H1 (cell line): ENCODE data around the gene CLEC4F. TPM values are rescaled to one million over a fixed set of nuclear protein-coding genes. Genes with fewer than 3 reads are reported as not detected.

Source experiments
- CTCF ChIA-PET: fragments of 300-600 bp; sonication (Branson Sonifier 250); formaldehyde crosslinking; loops from one replicate; lab custom pipeline; 2021; ENCODE audit not compliant: partially characterized antibody; lab: Charles Lee
- POLR2A ChIA-PET: fragments of 300-600 bp; sonication (Branson Sonifier 250); formaldehyde crosslinking; loops from one replicate; lab custom pipeline; 2021; ENCODE audit warnings: inconsistent platforms; ENCODE audit not compliant: partially characterized antibody; lab: Charles Lee
- DNase-seq, 2 experiments: peaks; one replicate each; pipeline versions ENCODE4 v3.0.0 to v3.0.0-alpha.2; 2010 to 2022; ENCODE audit warnings: low spot score in 2 of 2, low read depth in 1 of 2, mixed read lengths in 1 of 2
- FAIRE-seq: peaks from 2 replicates; lab custom pipeline; 2011; peaks lifted over from hg19 to GRCh38; lab: Jason Lieb, UNC
- H2AFZ ChIP-seq: 2 replicates; pipeline ENCODE4 v1.8.1; 2012; ENCODE audit warnings: low read length, inconsistent platforms
- H2AK5ac ChIP-seq: 2 replicates; pipeline ENCODE4 v1.6.1; 2013; ENCODE audit warnings: low read depth, low read length
- H2BK120ac ChIP-seq: replicated peaks from 2 replicates; pipeline ENCODE3; 2013; ENCODE audit warnings: low read depth, low read length, inconsistent platforms
- H2BK12ac ChIP-seq: 2 replicates; pipeline ENCODE4 v1.6.1; 2013; ENCODE audit warnings: low read depth, low read length
- H2BK15ac ChIP-seq: 2 replicates; pipeline ENCODE4 v1.6.1; 2013; ENCODE audit warnings: low read length
- H2BK20ac ChIP-seq: 2 replicates; pipeline ENCODE4 v1.6.1; 2013; ENCODE audit warnings: low read length
- H2BK5ac ChIP-seq: 2 replicates; pipeline ENCODE4 v1.6.1; 2013; ENCODE audit warnings: low read depth, low read length
- H3K14ac ChIP-seq: 2 replicates; pipeline ENCODE4 v1.6.1; 2013; ENCODE audit warnings: inconsistent platforms; ENCODE audit not compliant: insufficient read length
- H3K18ac ChIP-seq: 2 replicates; pipeline ENCODE4 v1.6.1; 2013; ENCODE audit warnings: low read length; ENCODE audit errors: extremely low read depth
- H3K23ac ChIP-seq: 2 replicates; pipeline ENCODE4 v1.6.1; 2013; ENCODE audit warnings: inconsistent platforms; ENCODE audit not compliant: insufficient read length
- H3K23me2 ChIP-seq: 2 replicates; pipeline ENCODE4 v1.6.1; 2013; ENCODE audit warnings: low read depth, low read length
- H3K27ac ChIP-seq: 2 replicates; pipeline ENCODE4 v1.6.1; 2011; ENCODE audit warnings: low read depth, low read length, inconsistent platforms
- H3K27me3 ChIP-seq, 4 experiments: replicated peaks in 1 of 4; 1 replicate in 1 of 4; 2 replicates in 3 of 4; pipeline versions ENCODE4 v1.6.1 to v1.8.1; 2011 to 2013; ENCODE audit warnings: low read length in 3 of 4, mild to moderate bottlenecking in 3 of 4, inconsistent platforms in 2 of 4, mixed read lengths in 2 of 4, moderate library complexity in 1 of 4; ENCODE audit not compliant: control insufficient read depth in 3 of 4, insufficient read depth in 3 of 4; ENCODE audit errors: extremely low read depth in 1 of 4
- H3K36me3 ChIP-seq, 4 experiments: 2 replicates each; pipeline versions ENCODE4 v1.6.1 to v1.8.1; 2011 to 2013; ENCODE audit warnings: mild to moderate bottlenecking in 4 of 4, low read length in 3 of 4, moderate library complexity in 2 of 4, control low read depth in 1 of 4, inconsistent platforms in 1 of 4; ENCODE audit not compliant: insufficient read depth in 4 of 4, control insufficient read depth in 2 of 4
- H3K4ac ChIP-seq: replicated peaks from 2 replicates; pipeline ENCODE3; 2013; ENCODE audit warnings: low read length, low read depth, mixed read lengths, inconsistent platforms; ENCODE audit not compliant: insufficient read length
- H3K4me1 ChIP-seq, 4 experiments: replicated peaks in 1 of 4; 1 replicate in 1 of 4; 2 replicates in 3 of 4; pipeline versions ENCODE4 v1.6.1 to v1.8.1; 2011 to 2013; ENCODE audit warnings: low read length in 3 of 4, inconsistent platforms in 2 of 4, mixed read lengths in 1 of 4; ENCODE audit not compliant: insufficient read depth in 4 of 4, control insufficient read depth in 3 of 4
- H3K4me2 ChIP-seq, 2 experiments: 2 replicates each; pipeline versions ENCODE4 v1.6.1 to v1.8.1; 2011 to 2013; ENCODE audit warnings: low read depth in 2 of 2, low read length in 2 of 2, control low read depth in 1 of 2, inconsistent platforms in 1 of 2, mild to moderate bottlenecking in 1 of 2; ENCODE audit not compliant: insufficient read depth in 1 of 2
- H3K4me3 ChIP-seq, 4 experiments: fragments of 200-600, 300-600 bp in 1 of 4; sonication (generic), shearing (Covaris generic), sonication (Bioruptor Twin) in 1 of 4; 2 replicates each; pipeline versions ENCODE4 v1.5.1 to v1.8.1; 2011 to 2016; ENCODE audit warnings: low read length in 4 of 4, low read depth in 3 of 4, control low read depth in 2 of 4, inconsistent platforms in 2 of 4, mild to moderate bottlenecking in 2 of 4, mixed read lengths in 1 of 4, moderate library complexity in 1 of 4; ENCODE audit not compliant: insufficient read depth in 2 of 4; ENCODE audit errors: extremely low read depth in 1 of 4
- H3K56ac ChIP-seq: replicated peaks from 2 replicates; pipeline ENCODE3; 2013; ENCODE audit warnings: low read depth, mild to moderate bottlenecking, mixed read lengths, low read length, inconsistent platforms; ENCODE audit not compliant: insufficient read length
- H3K79me1 ChIP-seq: 2 replicates; pipeline ENCODE4 v1.6.1; 2013; ENCODE audit warnings: low read depth, low read length, control low read depth
- H3K79me2 ChIP-seq, 2 experiments: 2 replicates each; pipeline versions ENCODE4 v1.6.1 to v1.8.1; 2012 to 2013; ENCODE audit warnings: low read length in 2 of 2, mild to moderate bottlenecking in 2 of 2, inconsistent platforms in 1 of 2; ENCODE audit not compliant: insufficient read depth in 2 of 2, control insufficient read depth in 1 of 2
- H3K9ac ChIP-seq, 4 experiments: replicated peaks in 1 of 4; 1 replicate in 1 of 4; 2 replicates in 3 of 4; pipeline versions ENCODE4 v1.6.1 to v1.8.1; 2011 to 2013; ENCODE audit warnings: low read depth in 3 of 4, low read length in 3 of 4, control low read depth in 2 of 4, mild to moderate bottlenecking in 2 of 4, moderate library complexity in 2 of 4, inconsistent platforms in 1 of 4; ENCODE audit errors: extremely low read depth in 1 of 4
- H3K9me3 ChIP-seq, 2 experiments: 2 replicates each; pipeline versions ENCODE4 v1.6.1 to v1.8.1; 2012 to 2013; ENCODE audit warnings: mild to moderate bottlenecking in 2 of 2, moderate library complexity in 2 of 2, control low read depth in 1 of 2, inconsistent platforms in 1 of 2, low read depth in 1 of 2, low read length in 1 of 2, mixed read lengths in 1 of 2; ENCODE audit not compliant: insufficient read depth in 2 of 2
- H4K20me1 ChIP-seq, 2 experiments: replicated peaks in 1 of 2; 2 replicates each; pipeline versions ENCODE3 to v1.8.1; 2011 to 2013; ENCODE audit warnings: inconsistent platforms in 2 of 2, low read length in 2 of 2, mild to moderate bottlenecking in 1 of 2; ENCODE audit not compliant: insufficient read depth in 2 of 2, control insufficient read depth in 1 of 2
- H4K5ac ChIP-seq: 2 replicates; pipeline ENCODE4 v1.6.1; 2013; ENCODE audit warnings: low read length, low read depth, mixed read lengths, inconsistent platforms; ENCODE audit not compliant: insufficient read length
- H4K8ac ChIP-seq: 2 replicates; pipeline ENCODE4 v1.8.0; 2013; ENCODE audit warnings: mild to moderate bottlenecking, moderate library complexity, low read length, inconsistent platforms; ENCODE audit not compliant: insufficient read depth; ENCODE audit errors: extremely low read depth
- H4K91ac ChIP-seq: replicated peaks from 2 replicates; pipeline ENCODE3; 2013; ENCODE audit warnings: low read length, mixed read lengths, inconsistent platforms; ENCODE audit not compliant: insufficient read length
- CREB1 ChIP-seq: IDR thresholded peaks from 2 replicates; pipeline ENCODE4 v1.6.1; 2012; ENCODE audit warnings: inconsistent platforms
- EP300 ChIP-seq, 2 experiments: IDR thresholded peaks; 1 replicate in 1 of 2; 2 replicates in 1 of 2; pipeline ENCODE4 v1.6.1; 2011 to 2012; ENCODE audit warnings: low read depth in 2 of 2, low read length in 2 of 2, mild to moderate bottlenecking in 2 of 2, borderline replicate concordance in 1 of 2, inconsistent platforms in 1 of 2, moderate library complexity in 1 of 2
- HDAC2 ChIP-seq, 2 experiments: fragments of 300-600 bp in 1 of 2; sonication (generic) in 1 of 2; IDR thresholded peaks; 2 replicates each; pipeline ENCODE4 v1.6.1; 2011 to 2012; ENCODE audit warnings: low read depth in 2 of 2, low read length in 2 of 2, mild to moderate bottlenecking in 2 of 2, moderate library complexity in 2 of 2, borderline replicate concordance in 1 of 2, inconsistent platforms in 1 of 2
- JUN ChIP-seq: IDR thresholded peaks from 2 replicates; pipeline ENCODE4 v1.6.1; 2011; ENCODE audit warnings: low read depth, mild to moderate bottlenecking, improper control_type of control experiment, low read length
- TCF12 ChIP-seq: IDR thresholded peaks from 2 replicates; pipeline ENCODE4 v1.6.1; 2011; ENCODE audit warnings: low read depth, mild to moderate bottlenecking, low read length
- WGBS, 2 experiments: shearing (Covaris generic) in 1 of 2; methylation state at CpG; one replicate each; pipeline versions ENCODE4 v1.1.6 to v1.1.7; 2013 to 2015; ENCODE audit warnings: low lambda C conversion rate in 2 of 2, mixed read lengths in 2 of 2, inconsistent platforms in 1 of 2, low coverage in 1 of 2, missing lambda C conversion rate in 1 of 2; ENCODE audit not compliant: insufficient replicate concordance in 2 of 2, insufficient coverage in 1 of 2, insufficient read length in 1 of 2; ENCODE audit errors: extremely low coverage in 1 of 2, missing lambda C conversion rate in 1 of 2; 5-methylcytosine and 5-hydroxymethylcytosine counted together
- polyA plus RNA-seq, 7 experiments: library from polyadenylated mRNA; depleted of rRNA in 3 of 7; stranded (reverse) in 5 of 7; unstranded in 2 of 7; fragments of >200 nt in 5 of 7; fragments of 200-250 nt in 2 of 7; gene quantifications; 1 replicate in 5 of 7; 2 replicates in 1 of 7; 4 replicates in 1 of 7; pipeline versions ENCODE4 v1.2.1 to v1.2.3, GENCODE V29; 2011 to 2013; ENCODE audit warnings: missing spikeins in 2 of 7, mixed read lengths in 2 of 7
- total RNA-seq: library from RNA; stranded (reverse); fragmentation: NEBNext Ultra II Directional; extraction: Animal tissue kit (Norgen Biotek cat#: 25700); gene quantifications from 2 replicates; pipeline ENCODE4 v1.2.1, GENCODE V29; 2021
- TF ChIP-seq, protein P1 (sequence below), 3 experiments: IDR thresholded peaks; 1 replicate in 2 of 3; 2 replicates in 1 of 3; pipeline versions ENCODE4 v1.5.1 to v1.6.1; 2011; ENCODE audit warnings: low read length in 3 of 3, mild to moderate bottlenecking in 3 of 3, inconsistent platforms in 2 of 3, low read depth in 1 of 3, moderate library complexity in 1 of 3; ENCODE audit not compliant: insufficient read depth in 1 of 3; ENCODE audit errors: control extremely low read depth in 1 of 3

CLEC4F gene
- total and polyA plus RNA-seq, 2 of the 8 experiments (the other 6 are each of a cell fraction or from before 2014, with no cell fraction given): not detected

DNA sequence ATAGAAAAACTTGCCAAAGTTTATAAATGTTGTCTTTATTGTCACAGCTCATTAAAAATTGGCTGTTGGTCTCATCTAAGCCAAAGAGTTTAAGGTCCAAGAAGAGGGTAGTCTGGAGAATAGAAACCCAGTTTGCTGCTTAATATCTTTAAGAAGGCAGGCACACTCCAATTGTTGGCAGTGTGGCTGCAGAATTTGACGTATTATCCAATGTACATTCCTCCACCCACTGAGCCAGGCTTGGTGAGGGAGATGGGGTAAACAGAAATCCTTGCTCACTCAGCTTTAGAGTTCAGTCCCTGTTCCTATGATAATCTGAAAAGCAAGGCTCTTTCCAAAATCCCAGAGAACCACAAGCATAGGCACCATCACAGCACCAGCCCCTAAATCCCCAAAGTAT is 41.7 kb downstream of the CLEC4F start:
- no peaks in the 10 kb centered on the region for H3K79me1 ChIP-seq
- no peaks in the 10 kb centered on the region for H3K79me2 ChIP-seq
- H4K5ac ChIP-seq: no peak overlapping the region
- H3K56ac ChIP-seq: no peak overlapping the region
- H3K4me3 ChIP-seq: no peak overlapping the region
- H2BK20ac ChIP-seq: no peak overlapping the region
- no peaks in the 10 kb centered on the region for H3K4me1 ChIP-seq
- H3K23ac ChIP-seq: no peak overlapping the region
- H2BK5ac ChIP-seq: no peak overlapping the region
- no peaks in the 10 kb centered on the region; a peak in 3 of 7 replicates for H3K27me3 ChIP-seq
- H3K23me2 ChIP-seq: no peaks in the 10 kb centered on the region
- H3K4me2 ChIP-seq: no peak overlapping the region
- H3K4ac ChIP-seq: no peak overlapping the region
- DNase-seq (no peak), FAIRE-seq (no peak)
- H3K27ac ChIP-seq: no peak overlapping the region
- H2BK120ac ChIP-seq: no peak overlapping the region
- H3K9me3 ChIP-seq: no peaks in the 10 kb centered on the region
- H2BK15ac ChIP-seq: no peak overlapping the region
- H3K9ac ChIP-seq: no peak overlapping the region
- H2AFZ ChIP-seq: no peak overlapping the region
- no peak overlapping the region for H4K91ac ChIP-seq
- H3K14ac ChIP-seq: no peak overlapping the region
- H4K20me1 ChIP-seq: no peaks in the 10 kb centered on the region
- no peak overlapping the region for H3K18ac ChIP-seq
- no peaks in the 10 kb centered on the region for H3K36me3 ChIP-seq
- 71% methylated on average over 1 of the region's 1 CpG; no CpG with 5 or more reads in 1 of the 2 experiments for WGBS, 2 experiments
- ChIA-PET POLR2A (no interaction called here), CTCF (interaction anchor here (0.6 to 3.4 kb wide), 8 partner anchors 9 to 169 kb away, joined by 3 to 21 read pairs (median 4); partner anchors contain the start of gene FIGLA)
- H2AK5ac ChIP-seq: no peak overlapping the region
- no peak overlapping the region for H2BK12ac ChIP-seq
- no peak overlapping the region for H4K8ac ChIP-seq
- TF ChIP-seq, protein P1, sequence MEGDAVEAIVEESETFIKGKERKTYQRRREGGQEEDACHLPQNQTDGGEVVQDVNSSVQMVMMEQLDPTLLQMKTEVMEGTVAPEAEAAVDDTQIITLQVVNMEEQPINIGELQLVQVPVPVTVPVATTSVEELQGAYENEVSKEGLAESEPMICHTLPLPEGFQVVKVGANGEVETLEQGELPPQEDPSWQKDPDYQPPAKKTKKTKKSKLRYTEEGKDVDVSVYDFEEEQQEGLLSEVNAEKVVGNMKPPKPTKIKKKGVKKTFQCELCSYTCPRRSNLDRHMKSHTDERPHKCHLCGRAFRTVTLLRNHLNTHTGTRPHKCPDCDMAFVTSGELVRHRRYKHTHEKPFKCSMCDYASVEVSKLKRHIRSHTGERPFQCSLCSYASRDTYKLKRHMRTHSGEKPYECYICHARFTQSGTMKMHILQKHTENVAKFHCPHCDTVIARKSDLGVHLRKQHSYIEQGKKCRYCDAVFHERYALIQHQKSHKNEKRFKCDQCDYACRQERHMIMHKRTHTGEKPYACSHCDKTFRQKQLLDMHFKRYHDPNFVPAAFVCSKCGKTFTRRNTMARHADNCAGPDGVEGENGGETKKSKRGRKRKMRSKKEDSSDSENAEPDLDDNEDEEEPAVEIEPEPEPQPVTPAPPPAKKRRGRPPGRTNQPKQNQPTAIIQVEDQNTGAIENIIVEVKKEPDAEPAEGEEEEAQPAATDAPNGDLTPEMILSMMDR (IDR thresholded peaks at IDR 0.05; ENCODE audit: control extremely low read depth in 1 of 3, insufficient read depth in 1 of 3, low read depth in 1 of 3, low read length in 3 of 3): no peak
- no peak for TF ChIP-seq TCF12
- TF ChIP-seq EP300 (IDR thresholded peaks at IDR 0.05; ENCODE audit: borderline replicate concordance in 1 of 2, low read depth in 2 of 2, low read length in 2 of 2): no peak
- TF ChIP-seq HDAC2 (IDR thresholded peaks at IDR 0.05; ENCODE audit: borderline replicate concordance in 1 of 2, low read depth in 2 of 2, low read length in 2 of 2): no peak
- no peak for TF ChIP-seq JUN
- TF ChIP-seq CREB1: no peak
